ENCODE results near the gene TMEM255B.
"Not testable (repeated sequence)": the region's sequence is repeated elsewhere in the genome, so short reads cannot be mapped to it uniquely, and the experiment has no call there.

The TMEM255B gene

GRCh38 chr13:113745059-113745458, 14.0 kb upstream of the TMEM255B start:
- Histone ChIP-seq H3K9me3 (replicated peaks; ENCODE audit: insufficient read depth, low read length) (no peaks in the 10 kb centered on the region), H3K36me3 (replicated peaks; ENCODE audit: insufficient read depth, low read length) (no peaks in the 10 kb centered on the region), H4K20me1 (ENCODE audit: insufficient read depth, low read length) (no peaks in the 10 kb centered on the region), H3K9me2 (replicated peaks; ENCODE audit: insufficient read depth, low read length) (no peaks in the 10 kb centered on the region), H3K79me2 (ENCODE audit: low read length) (no peaks in the 10 kb centered on the region), H2AFZ (ENCODE audit: low read length) (no peak overlapping the region), H3K4me1 (ENCODE audit: low read length) (peaks cover 43% of the 10 kb centered on the region), H3K4me2 (ENCODE audit: low read depth, low read length) (no peak overlapping the region), H3K9ac (ENCODE audit: low read length) (no peak overlapping the region), H3F3A (ENCODE audit: insufficient read depth, low read length) (peaks cover 13% of the 10 kb centered on the region), H3K27me3 (replicated peaks; ENCODE audit: insufficient read depth, low read length) (no peaks in the 10 kb centered on the region), H3K4me3 (ENCODE audit: low read length) (no peak overlapping the region), H3K27ac (ENCODE audit: low read length) (no peak overlapping the region)
- TF ChIP-seq EZH2phosphoT487 (IDR thresholded peaks at IDR 0.05; ENCODE audit: low read length) (no peak), CTCF (IDR thresholded peaks at IDR 0.05; ENCODE audit: low read length) (no peak), EZH2 (optimal IDR thresholded peaks at IDR 0.05; ENCODE audit: low read depth, low read length) (no peak)
- no peak for DNase-seq

GRCh38 chr13:113745500-113746142, 13.4 kb upstream of the TMEM255B start:
- not testable (repeated sequence) for H3K9me2 ChIP-seq (replicated peaks; ENCODE audit: insufficient read depth, low read length); H3K9ac ChIP-seq (ENCODE audit: low read length); H2AFZ ChIP-seq (ENCODE audit: low read length); H3K4me3 ChIP-seq (ENCODE audit: low read length); H3K27me3 ChIP-seq (replicated peaks; ENCODE audit: insufficient read depth, low read length); H3K27ac ChIP-seq (ENCODE audit: low read length); H3K79me2 ChIP-seq (ENCODE audit: low read length); H4K20me1 ChIP-seq (ENCODE audit: insufficient read depth, low read length); H3K36me3 ChIP-seq (replicated peaks; ENCODE audit: insufficient read depth, low read length); H3K4me2 ChIP-seq (ENCODE audit: low read depth, low read length); DNase-seq; H3K9me3 ChIP-seq (replicated peaks; ENCODE audit: insufficient read depth, low read length)
- Histone ChIP-seq H3F3A (ENCODE audit: insufficient read depth, low read length) (peaks cover 13% of the 10 kb centered on the region), H3K4me1 (ENCODE audit: low read length) (peaks cover 41% of the 10 kb centered on the region)

- Histone ChIP-seq H3K27ac (ENCODE audit: low read length) (no peak overlapping the region), H3K4me2 (ENCODE audit: low read depth, low read length) (no peak overlapping the region), H3K4me3 (ENCODE audit: low read length) (no peak overlapping the region), H3K36me3 (replicated peaks; ENCODE audit: insufficient read depth, low read length) (no peaks in the 10 kb centered on the region), H2AFZ (ENCODE audit: low read length) (no peak overlapping the region), H3K4me1 (ENCODE audit: low read length) (peaks cover 35% of the 10 kb centered on the region), H3K9me2 (replicated peaks; ENCODE audit: insufficient read depth, low read length) (no peaks in the 10 kb centered on the region), H3K27me3 (replicated peaks; ENCODE audit: insufficient read depth, low read length) (no peaks in the 10 kb centered on the region), H3K9ac (ENCODE audit: low read length) (no peak overlapping the region), H3K9me3 (replicated peaks; ENCODE audit: insufficient read depth, low read length) (no peaks in the 10 kb centered on the region), H4K20me1 (ENCODE audit: insufficient read depth, low read length) (no peaks in the 10 kb centered on the region), H3K79me2 (ENCODE audit: low read length) (no peaks in the 10 kb centered on the region), H3F3A (ENCODE audit: insufficient read depth, low read length) (peaks cover 13% of the 10 kb centered on the region)
- no peak for DNase-seq
- no peak for TF ChIP-seq EZH2 (optimal IDR thresholded peaks at IDR 0.05; ENCODE audit: low read depth, low read length)
- TF ChIP-seq EZH2phosphoT487 (IDR thresholded peaks at IDR 0.05; ENCODE audit: low read length), result no peak
- no peak for TF ChIP-seq CTCF (IDR thresholded peaks at IDR 0.05; ENCODE audit: low read length)
These were observed 12.9 kb upstream of the TMEM255B start for GRCh38 chr13:113746143-113746525.

- no peak for DNase-seq
- H3K79me2 ChIP-seq (ENCODE audit: low read length), result no peaks in the 10 kb centered on the region
- no peak overlapping the region for H3K27ac ChIP-seq (ENCODE audit: low read length)
- no peaks in the 10 kb centered on the region for H3K36me3 ChIP-seq (replicated peaks; ENCODE audit: insufficient read depth, low read length)
- no peaks in the 10 kb centered on the region for H3K9me2 ChIP-seq (replicated peaks; ENCODE audit: insufficient read depth, low read length)
- H3K9ac ChIP-seq (ENCODE audit: low read length), result no peak overlapping the region
- TF ChIP-seq EZH2 (optimal IDR thresholded peaks at IDR 0.05; ENCODE audit: low read depth, low read length), result no peak
- no peak for TF ChIP-seq EZH2phosphoT487 (IDR thresholded peaks at IDR 0.05; ENCODE audit: low read length)
- no peak for TF ChIP-seq CTCF (IDR thresholded peaks at IDR 0.05; ENCODE audit: low read length)
- H3F3A ChIP-seq (ENCODE audit: insufficient read depth, low read length), result peaks cover 9% of the 10 kb centered on the region
- no peaks in the 10 kb centered on the region for H3K27me3 ChIP-seq (replicated peaks; ENCODE audit: insufficient read depth, low read length)
- no peak overlapping the region for H3K4me2 ChIP-seq (ENCODE audit: low read depth, low read length)
- no peak overlapping the region for H2AFZ ChIP-seq (ENCODE audit: low read length)
- H3K9me3 ChIP-seq (replicated peaks; ENCODE audit: insufficient read depth, low read length), result no peaks in the 10 kb centered on the region
- H3K4me1 ChIP-seq (ENCODE audit: low read length), result peaks cover 32% of the 10 kb centered on the region
- no peak overlapping the region for H3K4me3 ChIP-seq (ENCODE audit: low read length)
- H4K20me1 ChIP-seq (ENCODE audit: insufficient read depth, low read length), result no peaks in the 10 kb centered on the region
These were observed 12.4 kb upstream of the TMEM255B start for GRCh38 chr13:113746671-113747070.
